Activated B cell treated with CpG ODN at 0.5 μM for 24 hours (primary cell): ENCODE results near the gene DUSP28. TPM values are rescaled to one million over a fixed set of nuclear protein-coding genes. Genes with fewer than 3 reads are reported as not detected.

Experiments
- ATAC-seq: fragments of 200-7000 bp; cut with Tn5 transposase; one replicate; pipeline ENCODE4 v1.10.0; 2021; ENCODE audit warnings: low read depth, mild to moderate bottlenecking, moderate library complexity
- CTCF ChIA-PET: fragments of 350-600 bp; sonication (Branson Sonifier 250); formaldehyde crosslinking; loops from one replicate; lab custom pipeline; 2021; ENCODE audit warnings: antibody characterized with exemption; lab: Charles Lee
- POLR2A ChIA-PET: fragments of 350-600 bp; sonication (Branson Sonifier 250); formaldehyde crosslinking; loops from one replicate; lab custom pipeline; 2021; ENCODE audit warnings: antibody characterized with exemption; lab: Charles Lee
- DNase-seq: peaks from one replicate; pipeline ENCODE4 v3.0.0; 2022
- H3K27ac Mint-ChIP-seq: one replicate; pipeline ENCODE4 v1.8.0; 2020; ENCODE audit warnings: mixed read lengths
- H3K27me3 Mint-ChIP-seq: one replicate; pipeline ENCODE4 v1.8.0; 2021; ENCODE audit warnings: mixed read lengths
- H3K36me3 Mint-ChIP-seq: one replicate; pipeline ENCODE4 v1.8.0; 2021; ENCODE audit warnings: low read depth, mixed read lengths
- H3K4me1 Mint-ChIP-seq: one replicate; pipeline ENCODE4 v1.8.0; 2021; ENCODE audit warnings: mixed read lengths
- H3K4me3 Mint-ChIP-seq: one replicate; pipeline ENCODE4 v1.8.0; 2020; ENCODE audit warnings: mild to moderate bottlenecking, mixed read lengths
- H3K9me3 Mint-ChIP-seq: one replicate; pipeline ENCODE4 v1.8.0; 2020; ENCODE audit warnings: mixed read lengths
- intact Hi-C: fragments of 100-400 bp; cut with micrococcal nuclease; formaldehyde crosslinking; loops from one replicate; pipeline ENCODE4 v1.15.1; 2024
- total RNA-seq: library from RNA; stranded (reverse); gene quantifications from 2 replicates; pipeline ENCODE4 v1.2.3, GENCODE V29; 2022
- TF ChIP-seq, protein P1 (sequence below): fragments of 200-600 bp; IDR thresholded peaks from one replicate; pipeline ENCODE4 v1.8.0; 2022; ENCODE audit warnings: antibody characterized with exemption, mild to moderate bottlenecking

The DUSP28 gene
- total RNA-seq, 1 donor from 2014 or later: 11.5 TPM

DNA sequence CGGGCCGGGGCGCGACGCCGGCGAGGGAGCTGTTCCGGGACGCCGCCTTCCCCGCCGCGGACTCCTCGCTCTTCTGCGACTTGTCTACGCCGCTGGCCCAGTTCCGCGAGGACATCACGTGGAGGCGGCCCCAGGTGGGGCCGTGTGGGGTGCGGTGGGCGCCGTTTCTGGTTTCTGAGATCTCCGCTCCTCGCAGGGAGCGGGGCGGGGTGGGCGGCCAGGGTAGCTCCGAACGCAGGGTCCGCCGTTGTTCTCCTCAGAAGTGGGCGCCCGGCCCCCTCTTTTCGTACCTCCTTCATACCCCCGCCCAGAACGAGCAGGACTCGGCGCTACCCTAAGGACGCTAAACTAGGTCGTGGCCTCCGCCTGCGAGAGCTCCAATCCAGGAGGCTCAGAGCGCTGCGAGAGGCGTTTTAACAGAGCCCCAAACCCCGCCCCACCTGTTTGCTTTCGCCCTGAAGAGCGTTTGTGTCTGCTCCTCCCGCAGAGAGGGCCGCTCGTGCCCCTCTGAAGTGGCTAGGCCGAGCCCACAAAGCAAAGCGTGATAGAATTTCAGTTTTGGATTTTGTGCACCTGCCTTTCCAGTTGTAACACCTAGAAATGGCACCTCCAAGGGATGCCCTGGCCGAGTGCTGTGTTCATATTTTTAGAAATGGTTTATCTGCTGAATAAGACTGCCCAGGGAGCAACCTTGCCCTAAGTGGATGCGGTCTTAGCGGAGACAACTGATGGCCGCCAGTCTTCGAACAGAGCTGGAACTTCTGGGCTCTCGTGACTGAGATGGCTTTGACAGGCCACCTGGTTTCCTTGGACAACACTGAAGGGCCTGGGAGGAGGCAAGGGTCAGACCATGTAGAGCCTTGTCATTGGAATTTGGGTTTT is 27.0 kb downstream of the DUSP28 start:
- intact Hi-C loops: loop anchor here (1.0 to 2.0 kb wide), 5 partner anchors 22 to 245 kb away; partner anchors contain the start of gene GPC1

DNA sequence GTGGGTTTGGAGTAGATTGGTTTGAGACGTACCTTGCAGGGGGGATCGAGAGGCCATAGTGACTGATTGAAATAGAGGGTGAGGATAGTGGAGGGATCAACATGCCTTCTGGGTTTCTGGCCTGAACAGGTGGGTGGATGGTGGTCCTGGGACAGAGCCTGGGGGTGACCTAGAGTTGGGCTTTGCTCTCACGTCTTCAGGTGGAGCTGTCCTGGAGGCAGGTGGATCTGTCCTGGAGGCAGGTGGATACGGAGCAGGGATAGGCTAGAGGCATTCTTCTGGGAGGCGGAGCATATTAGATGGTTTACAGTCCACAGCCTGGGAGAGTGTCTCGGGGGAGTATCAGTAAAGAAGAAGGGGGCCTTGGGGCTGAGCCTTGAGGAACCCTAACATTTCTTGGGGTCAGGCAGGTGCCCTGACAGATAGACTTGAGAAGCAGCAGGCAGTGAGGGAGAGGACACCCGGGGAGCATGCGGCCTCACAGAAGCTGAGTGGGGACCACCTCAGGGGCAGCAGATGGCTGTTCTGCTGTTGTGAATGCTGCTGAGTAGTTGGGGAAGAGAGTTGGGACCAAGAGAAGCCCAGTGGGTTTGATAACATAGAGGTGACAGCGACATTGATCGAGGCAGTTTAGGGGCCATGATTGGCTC is 28.0 kb downstream of the DUSP28 start:
- H3K4me3 Mint-ChIP-seq: peak overlapping the region; percentile 95
- H3K4me1 Mint-ChIP-seq: peaks cover 47% of the 10 kb centered on the region
- DNase-seq (no peak), ATAC-seq (no peak)
- no peaks in the 10 kb centered on the region for H3K9me3 Mint-ChIP-seq
- ChIA-PET CTCF (interaction anchor here (4.1 kb wide), 1 partner anchor 22 kb away, joined by 52 read pairs; no protein-coding TSS in a partner anchor), POLR2A (interaction anchor here (1.4 to 6.3 kb wide), 3 partner anchors 22 to 1295 kb away, joined by 3 to 536 read pairs (median 4); partner anchors contain the start of genes DUSP28, ING5 and RNPEPL1)
- TF ChIP-seq, protein P1, sequence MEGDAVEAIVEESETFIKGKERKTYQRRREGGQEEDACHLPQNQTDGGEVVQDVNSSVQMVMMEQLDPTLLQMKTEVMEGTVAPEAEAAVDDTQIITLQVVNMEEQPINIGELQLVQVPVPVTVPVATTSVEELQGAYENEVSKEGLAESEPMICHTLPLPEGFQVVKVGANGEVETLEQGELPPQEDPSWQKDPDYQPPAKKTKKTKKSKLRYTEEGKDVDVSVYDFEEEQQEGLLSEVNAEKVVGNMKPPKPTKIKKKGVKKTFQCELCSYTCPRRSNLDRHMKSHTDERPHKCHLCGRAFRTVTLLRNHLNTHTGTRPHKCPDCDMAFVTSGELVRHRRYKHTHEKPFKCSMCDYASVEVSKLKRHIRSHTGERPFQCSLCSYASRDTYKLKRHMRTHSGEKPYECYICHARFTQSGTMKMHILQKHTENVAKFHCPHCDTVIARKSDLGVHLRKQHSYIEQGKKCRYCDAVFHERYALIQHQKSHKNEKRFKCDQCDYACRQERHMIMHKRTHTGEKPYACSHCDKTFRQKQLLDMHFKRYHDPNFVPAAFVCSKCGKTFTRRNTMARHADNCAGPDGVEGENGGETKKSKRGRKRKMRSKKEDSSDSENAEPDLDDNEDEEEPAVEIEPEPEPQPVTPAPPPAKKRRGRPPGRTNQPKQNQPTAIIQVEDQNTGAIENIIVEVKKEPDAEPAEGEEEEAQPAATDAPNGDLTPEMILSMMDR: no peak
- peak overlapping the region; percentile 39 for H3K27ac Mint-ChIP-seq
- H3K27me3 Mint-ChIP-seq: no peaks in the 10 kb centered on the region
- intact Hi-C loops: no loop called here
- peaks cover 45% of the 10 kb centered on the region for H3K36me3 Mint-ChIP-seq

More for the DNA sequence above, 27.0 kb downstream of the DUSP28 start:
- peaks cover 51% of the 10 kb centered on the region for H3K4me1 Mint-ChIP-seq
- H3K4me3 Mint-ChIP-seq: peak overlapping the region; percentile 95
- ChIA-PET CTCF (interaction anchor here (0.6 to 4.1 kb wide), 6 partner anchors 18 to 73 kb away, joined by 3 to 52 read pairs (median 7); partner anchors contain the start of gene RNPEPL1), POLR2A (interaction anchor here (1.0 to 6.3 kb wide), 11 partner anchors 10 to 1296 kb away, joined by 3 to 536 read pairs (median 5); partner anchors contain the start of genes ANKMY1, DUSP28, HDAC4 and ING5)
- no peaks in the 10 kb centered on the region for H3K27me3 Mint-ChIP-seq
- H3K9me3 Mint-ChIP-seq: no peaks in the 10 kb centered on the region
- peaks cover 44% of the 10 kb centered on the region for H3K36me3 Mint-ChIP-seq
- TF ChIP-seq, protein P1: no peak
- H3K27ac Mint-ChIP-seq: peak overlapping the region; percentile 81
- ATAC-seq (no peak), DNase-seq (no peak)

DNA sequence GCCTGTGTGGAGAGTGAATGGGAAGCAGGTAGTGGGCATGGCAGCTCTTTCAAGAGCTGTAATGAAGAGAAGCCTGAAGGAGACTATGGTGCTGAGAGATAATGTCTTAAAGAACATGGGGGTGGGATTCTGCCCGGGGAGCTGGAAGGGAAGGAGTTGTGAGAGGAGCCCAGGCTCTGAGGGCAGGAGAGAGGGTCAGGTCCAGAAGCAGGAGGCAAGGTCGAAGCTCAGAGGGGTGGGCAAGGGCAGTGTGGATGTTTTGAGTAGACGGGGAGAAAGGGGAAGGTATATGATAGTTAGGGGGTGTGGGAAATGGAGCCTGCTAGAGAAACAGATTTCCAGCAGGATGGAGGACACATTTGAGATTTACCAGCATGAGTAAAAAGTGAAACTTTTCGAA is 28.5 kb downstream of the DUSP28 start:
- intact Hi-C loops: no loop called here
- Mint-ChIP-seq H3K27me3 (no peaks in the 10 kb centered on the region), H3K4me1 (peaks cover 44% of the 10 kb centered on the region), H3K4me3 (peak overlapping the region; percentile 95), H3K9me3 (no peaks in the 10 kb centered on the region), H3K27ac (no peak overlapping the region), H3K36me3 (peaks cover 45% of the 10 kb centered on the region)
- DNase-seq (no peak), ATAC-seq (no peak)
- TF ChIP-seq, protein P1: no peak
- CTCF ChIA-PET: no interaction called here
- POLR2A ChIA-PET: interaction anchor here (6.3 kb wide), 1 partner anchor 23 kb away, joined by 536 read pairs; the partner anchor contains the start of genes DUSP28 and RNPEPL1

DNA sequence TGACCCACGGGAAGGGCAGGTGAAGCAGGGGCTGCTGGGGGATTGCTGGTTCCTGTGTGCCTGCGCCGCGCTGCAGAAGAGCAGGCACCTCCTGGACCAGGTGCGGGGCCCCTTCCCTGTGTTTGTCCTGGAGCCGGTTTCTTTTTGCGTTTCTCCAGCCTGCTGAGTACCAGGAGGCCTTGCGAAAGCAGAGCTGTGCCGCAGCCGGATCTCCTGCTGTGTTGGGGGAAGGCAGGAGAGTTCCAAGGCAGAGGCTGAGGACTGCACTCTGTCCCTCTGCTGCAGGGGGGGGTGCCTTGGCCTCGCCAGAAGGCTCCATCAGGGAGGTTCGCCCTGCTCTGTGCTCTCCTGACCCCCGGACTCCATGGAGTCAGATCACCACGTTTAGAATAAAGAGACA is 29.2 kb downstream of the DUSP28 start:
- intact Hi-C loops: no loop called here
- CTCF ChIA-PET: no interaction called here
- Mint-ChIP-seq H3K27ac (no peak overlapping the region), H3K9me3 (no peaks in the 10 kb centered on the region), H3K4me3 (no peak overlapping the region), H3K4me1 (peaks cover 39% of the 10 kb centered on the region), H3K27me3 (no peaks in the 10 kb centered on the region), H3K36me3 (peaks cover 43% of the 10 kb centered on the region)
- POLR2A ChIA-PET: interaction anchor here (6.3 kb wide), 1 partner anchor 24 kb away, joined by 536 read pairs; the partner anchor contains the start of genes DUSP28 and RNPEPL1
- DNase-seq (no peak), ATAC-seq (no peak)
- TF ChIP-seq, protein P1: no peak
